PC-3 (cell line): ENCODE results near the gene CFAP107.
"Not testable (repeated sequence)": the region's sequence is repeated elsewhere in the genome, so short reads cannot be mapped to it uniquely, and the experiment has no call there.

Experiments used
- EZH2 ChIP-seq: fragments of 300-600 bp; sonication (generic); IDR thresholded peaks from one replicate; pipeline ENCODE4 v1.6.1; 2017; ENCODE audit warnings: antibody characterized with exemption, mild to moderate bottlenecking, low read length; ENCODE audit not compliant: unreplicated experiment
- TF ChIP-seq, protein P1 (sequence below): fragments of 300-600 bp; sonication (generic); conservative IDR thresholded peaks from 2 replicates; pipeline ENCODE4 v1.5.1; 2017; ENCODE audit warnings: antibody characterized with exemption, low read depth, mild to moderate bottlenecking, low read length

DNA sequence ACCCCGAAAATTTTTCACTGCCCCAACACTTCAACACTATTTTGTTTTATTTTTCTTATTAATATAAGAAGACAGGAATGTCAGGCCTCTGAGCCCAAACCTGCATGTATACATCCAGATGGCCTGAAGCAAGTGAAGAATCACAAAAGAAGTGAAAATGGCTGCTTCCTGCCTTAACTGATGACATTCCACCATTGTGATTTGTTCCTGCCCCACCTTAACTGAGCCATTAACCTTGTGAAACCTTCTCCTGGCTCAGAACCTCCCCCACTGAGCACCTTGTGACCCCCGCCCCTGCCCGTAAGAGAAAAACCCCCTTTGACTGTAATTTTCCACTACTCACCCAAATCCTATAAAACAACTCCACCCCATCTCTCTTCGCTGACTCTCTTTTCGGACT, 32.3 kb upstream of the CFAP107 start:
- TF ChIP-seq, protein P1, sequence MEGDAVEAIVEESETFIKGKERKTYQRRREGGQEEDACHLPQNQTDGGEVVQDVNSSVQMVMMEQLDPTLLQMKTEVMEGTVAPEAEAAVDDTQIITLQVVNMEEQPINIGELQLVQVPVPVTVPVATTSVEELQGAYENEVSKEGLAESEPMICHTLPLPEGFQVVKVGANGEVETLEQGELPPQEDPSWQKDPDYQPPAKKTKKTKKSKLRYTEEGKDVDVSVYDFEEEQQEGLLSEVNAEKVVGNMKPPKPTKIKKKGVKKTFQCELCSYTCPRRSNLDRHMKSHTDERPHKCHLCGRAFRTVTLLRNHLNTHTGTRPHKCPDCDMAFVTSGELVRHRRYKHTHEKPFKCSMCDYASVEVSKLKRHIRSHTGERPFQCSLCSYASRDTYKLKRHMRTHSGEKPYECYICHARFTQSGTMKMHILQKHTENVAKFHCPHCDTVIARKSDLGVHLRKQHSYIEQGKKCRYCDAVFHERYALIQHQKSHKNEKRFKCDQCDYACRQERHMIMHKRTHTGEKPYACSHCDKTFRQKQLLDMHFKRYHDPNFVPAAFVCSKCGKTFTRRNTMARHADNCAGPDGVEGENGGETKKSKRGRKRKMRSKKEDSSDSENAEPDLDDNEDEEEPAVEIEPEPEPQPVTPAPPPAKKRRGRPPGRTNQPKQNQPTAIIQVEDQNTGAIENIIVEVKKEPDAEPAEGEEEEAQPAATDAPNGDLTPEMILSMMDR, result not testable (repeated sequence)
- TF ChIP-seq EZH2, result not testable (repeated sequence)
